OCI-LY3 (cell line): Measurements from ENCODE around the gene LRRC73.

ENCODE experiments used
- H2AFZ ChIP-seq: fragments of 200-600, 300-600 bp; shearing (Covaris generic); 2 replicates; pipeline ENCODE4 v1.6.0; 2014; ENCODE audit warnings: antibody characterized with exemption, low read depth, low read length
- H3K27ac ChIP-seq: fragments of 200-600, 300-600 bp; sonication (generic); 2 replicates; pipeline ENCODE4 v1.5.1; 2014; ENCODE audit warnings: mild to moderate bottlenecking, low read length, moderate library complexity, mixed read lengths
- H3K27me3 ChIP-seq: fragments of 200-600, 300-600 bp; sonication (generic); 2 replicates; pipeline ENCODE4 v1.6.1; 2014; ENCODE audit warnings: low read depth, low read length, mixed read lengths
- H3K36me3 ChIP-seq: fragments of 200-600, 300-600 bp; sonication (generic); replicated peaks from 2 replicates; pipeline ENCODE3; 2014; ENCODE audit warnings: low read depth, low read length, mixed read lengths
- H3K4me1 ChIP-seq: fragments of 300-600, 200-600 bp; sonication (generic); 2 replicates; pipeline ENCODE4 v1.6.1; 2014; ENCODE audit warnings: low read length, mixed read lengths
- H3K4me2 ChIP-seq: fragments of 200-600, 300-600 bp; sonication (generic); 2 replicates; pipeline ENCODE4 v1.6.1; 2014; ENCODE audit warnings: low read length, mixed read lengths
- H3K4me3 ChIP-seq: fragments of 300-600, 200-600 bp; sonication (generic); 2 replicates; pipeline ENCODE4 v1.5.1; 2014; ENCODE audit warnings: antibody characterized with exemption, mild to moderate bottlenecking, low read length, moderate library complexity
- H3K79me2 ChIP-seq: fragments of 300-600, 200-600 bp; shearing (Covaris generic); 2 replicates; pipeline ENCODE4 v1.6.1; 2014; ENCODE audit warnings: mild to moderate bottlenecking, low read length, mixed read lengths
- H3K9ac ChIP-seq: fragments of 300-600, 200-600 bp; shearing (Covaris generic); 2 replicates; pipeline ENCODE4 v1.6.0; 2014; ENCODE audit warnings: mild to moderate bottlenecking, low read length, moderate library complexity
- H3K9me3 ChIP-seq: fragments of 200-600, 300-600 bp; shearing (Covaris generic); 2 replicates; pipeline ENCODE4 v1.6.1; 2014; ENCODE audit warnings: low read length, mixed read lengths; ENCODE audit not compliant: insufficient read depth
- H4K20me1 ChIP-seq: fragments of 200-600, 300-600 bp; sonication (generic); 2 replicates; pipeline ENCODE4 v1.6.1; 2016; ENCODE audit warnings: low read length, mixed read lengths; ENCODE audit not compliant: insufficient read depth
- EZH2phosphoT487 ChIP-seq: fragments of 200-600 bp; shearing (Covaris generic); IDR thresholded peaks from 2 replicates; pipeline ENCODE4 v1.6.1; 2018; ENCODE audit warnings: antibody characterized with exemption, mixed run types, low read depth
- TF ChIP-seq, protein P1 (sequence below): fragments of 200-600, 300-600 bp; sonication (generic); IDR thresholded peaks from 2 replicates; pipeline ENCODE4 v1.5.1; 2014; ENCODE audit warnings: antibody characterized with exemption, low read length, low read depth

LRRC73 gene

DNA sequence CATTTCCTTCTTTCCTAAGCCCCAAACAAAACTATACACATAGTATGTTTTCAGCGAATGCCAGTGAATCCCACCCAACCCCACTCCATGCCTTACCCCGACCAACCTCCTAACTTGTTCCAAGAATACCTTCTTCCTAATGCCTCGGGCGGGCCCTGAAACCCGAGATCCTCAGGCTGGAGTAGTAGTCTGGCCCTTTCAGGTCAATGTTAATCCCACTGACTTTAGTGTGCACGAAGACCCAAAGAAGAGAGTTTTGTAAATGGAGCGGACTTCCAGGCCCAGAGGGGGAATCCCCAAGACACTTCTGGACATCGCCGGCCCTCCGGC is 6.2 kb upstream of the LRRC73 start:
- peak overlapping the region; percentile 71 for H3K4me2 ChIP-seq
- TF ChIP-seq, protein P1, sequence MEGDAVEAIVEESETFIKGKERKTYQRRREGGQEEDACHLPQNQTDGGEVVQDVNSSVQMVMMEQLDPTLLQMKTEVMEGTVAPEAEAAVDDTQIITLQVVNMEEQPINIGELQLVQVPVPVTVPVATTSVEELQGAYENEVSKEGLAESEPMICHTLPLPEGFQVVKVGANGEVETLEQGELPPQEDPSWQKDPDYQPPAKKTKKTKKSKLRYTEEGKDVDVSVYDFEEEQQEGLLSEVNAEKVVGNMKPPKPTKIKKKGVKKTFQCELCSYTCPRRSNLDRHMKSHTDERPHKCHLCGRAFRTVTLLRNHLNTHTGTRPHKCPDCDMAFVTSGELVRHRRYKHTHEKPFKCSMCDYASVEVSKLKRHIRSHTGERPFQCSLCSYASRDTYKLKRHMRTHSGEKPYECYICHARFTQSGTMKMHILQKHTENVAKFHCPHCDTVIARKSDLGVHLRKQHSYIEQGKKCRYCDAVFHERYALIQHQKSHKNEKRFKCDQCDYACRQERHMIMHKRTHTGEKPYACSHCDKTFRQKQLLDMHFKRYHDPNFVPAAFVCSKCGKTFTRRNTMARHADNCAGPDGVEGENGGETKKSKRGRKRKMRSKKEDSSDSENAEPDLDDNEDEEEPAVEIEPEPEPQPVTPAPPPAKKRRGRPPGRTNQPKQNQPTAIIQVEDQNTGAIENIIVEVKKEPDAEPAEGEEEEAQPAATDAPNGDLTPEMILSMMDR, result no peak
- no peak for TF ChIP-seq EZH2phosphoT487
- H3K4me1 ChIP-seq, result peaks cover 19% of the 10 kb centered on the region
- peaks cover 54% of the 10 kb centered on the region for H3K36me3 ChIP-seq
- H3K79me2 ChIP-seq, result peaks cover 54% of the 10 kb centered on the region
- peak overlapping the region; percentile 56 for H3K27ac ChIP-seq
- H3K27me3 ChIP-seq, result no peaks in the 10 kb centered on the region
- H3K9me3 ChIP-seq, result no peaks in the 10 kb centered on the region
- peaks cover 6% of the 10 kb centered on the region; the same call in 1 of the 2 replicates for H4K20me1 ChIP-seq
- peak overlapping the region; percentile 94 for H3K9ac ChIP-seq
- H2AFZ ChIP-seq, result peak overlapping the region; percentile 70
- peak overlapping the region; percentile 84 for H3K4me3 ChIP-seq

DNA sequence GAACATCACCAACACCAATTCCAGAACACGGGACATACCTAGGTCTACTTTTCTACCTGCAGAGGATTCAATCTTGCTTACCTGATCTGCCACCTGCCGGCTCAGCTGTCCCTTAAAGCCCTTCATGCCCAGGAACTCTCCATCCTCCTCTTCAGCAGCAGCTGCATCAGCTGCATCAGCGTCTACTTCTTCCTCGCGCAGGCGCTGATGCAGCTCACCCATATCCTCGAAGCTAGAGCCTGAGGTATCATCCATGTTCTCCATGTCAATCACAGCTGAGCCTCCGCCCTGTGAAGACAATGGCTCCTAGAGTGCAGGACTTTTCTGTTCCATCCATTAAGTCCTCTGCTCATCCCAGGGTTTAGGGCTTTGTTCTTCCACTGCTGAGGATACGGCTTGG is 5.7 kb upstream of the LRRC73 start:
- Histone ChIP-seq H4K20me1 (peaks cover 6% of the 10 kb centered on the region; the same call in 1 of the 2 replicates), H3K9ac (peak overlapping the region; percentile 94), H3K4me3 (peak overlapping the region; percentile 84), H3K4me2 (peak overlapping the region; percentile 71), H3K79me2 (peaks cover 54% of the 10 kb centered on the region), H3K4me1 (peaks cover 19% of the 10 kb centered on the region), H2AFZ (no peak overlapping the region), H3K36me3 (peaks cover 50% of the 10 kb centered on the region), H3K27me3 (no peaks in the 10 kb centered on the region), H3K9me3 (no peaks in the 10 kb centered on the region), H3K27ac (peak overlapping the region; percentile 56; the same call in 1 of the 2 replicates)
- no peak for TF ChIP-seq EZH2phosphoT487
- TF ChIP-seq, protein P1, result no peak

DNA sequence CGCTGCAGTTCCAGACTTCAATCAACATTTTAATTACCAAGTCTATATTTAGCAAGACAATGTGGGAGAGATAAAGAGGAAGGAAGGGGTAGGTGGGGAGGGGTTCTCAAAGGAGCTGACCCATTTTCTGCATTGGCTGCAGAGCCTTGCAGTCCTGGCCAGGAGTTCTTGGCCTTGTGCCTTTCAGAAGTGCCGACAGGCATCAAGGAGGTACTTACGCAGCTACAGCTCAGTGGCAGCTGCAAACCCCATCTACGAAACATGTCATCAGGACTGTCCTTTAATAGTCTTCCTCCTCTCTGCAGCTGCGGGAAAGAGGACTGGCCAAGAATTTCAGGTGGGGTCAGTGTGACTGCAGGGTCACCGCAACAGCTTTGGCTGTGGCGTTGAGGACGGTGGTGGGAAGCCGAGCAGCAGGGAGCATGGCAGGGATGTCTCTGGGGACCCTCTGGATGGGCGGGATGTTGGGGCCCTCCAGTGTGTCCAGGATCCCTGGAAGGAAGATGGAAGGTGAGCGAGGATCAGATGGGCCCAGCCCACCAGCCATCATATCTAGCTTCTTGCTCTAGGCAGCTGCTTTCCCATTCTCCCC is 1.8 kb upstream of the LRRC73 start:
- Histone ChIP-seq H3K9ac (no peak overlapping the region), H3K27me3 (peaks cover 7% of the 10 kb centered on the region), H3K79me2 (peaks cover 23% of the 10 kb centered on the region), H4K20me1 (no peaks in the 10 kb centered on the region), H3K36me3 (peaks cover 30% of the 10 kb centered on the region), H2AFZ (no peak overlapping the region), H3K4me2 (no peak overlapping the region), H3K4me1 (peaks cover 22% of the 10 kb centered on the region), H3K27ac (no peak overlapping the region), H3K4me3 (no peak overlapping the region), H3K9me3 (no peaks in the 10 kb centered on the region)
- TF ChIP-seq, protein P1, result no peak

DNA sequence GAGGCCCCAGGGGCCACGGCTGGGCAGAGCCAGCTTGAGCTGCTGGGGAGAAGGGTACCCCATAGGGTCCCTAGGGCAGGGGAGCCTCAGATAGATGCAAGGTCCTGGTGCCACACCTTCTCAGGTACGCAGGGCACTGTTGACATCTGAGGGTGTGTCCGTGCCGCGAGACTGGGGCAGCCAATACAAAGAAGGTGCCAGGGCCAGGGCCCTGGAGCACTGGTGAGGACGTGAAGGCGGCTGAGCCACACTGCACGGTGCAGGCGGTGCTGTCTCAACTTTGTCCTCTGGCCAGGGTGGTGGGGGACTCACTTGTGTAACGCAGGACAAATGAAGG is 649 bp upstream of the LRRC73 start:
- Histone ChIP-seq H3K4me2 (peak overlapping the region; percentile 95), H3K9me3 (no peaks in the 10 kb centered on the region), H3K4me3 (peak overlapping the region; percentile 79), H3K27ac (no peak overlapping the region), H4K20me1 (no peaks in the 10 kb centered on the region), H2AFZ (no peak overlapping the region), H3K4me1 (peaks cover 20% of the 10 kb centered on the region), H3K36me3 (peaks cover 30% of the 10 kb centered on the region), H3K79me2 (peaks cover 13% of the 10 kb centered on the region), H3K9ac (no peak overlapping the region), H3K27me3 (peaks cover 7% of the 10 kb centered on the region)
- TF ChIP-seq, protein P1, result no peak
- no peak for TF ChIP-seq EZH2phosphoT487
